Glomerular visceral epithelial cell (primary cell): ENCODE measurements around the gene SNRNP200.

Experiments
- DNase-seq: peaks from one replicate; pipeline ENCODE4 v3.0.0-alpha.2; 2016; ENCODE audit errors: extremely low spot score

The SNRNP200 gene

DNA sequence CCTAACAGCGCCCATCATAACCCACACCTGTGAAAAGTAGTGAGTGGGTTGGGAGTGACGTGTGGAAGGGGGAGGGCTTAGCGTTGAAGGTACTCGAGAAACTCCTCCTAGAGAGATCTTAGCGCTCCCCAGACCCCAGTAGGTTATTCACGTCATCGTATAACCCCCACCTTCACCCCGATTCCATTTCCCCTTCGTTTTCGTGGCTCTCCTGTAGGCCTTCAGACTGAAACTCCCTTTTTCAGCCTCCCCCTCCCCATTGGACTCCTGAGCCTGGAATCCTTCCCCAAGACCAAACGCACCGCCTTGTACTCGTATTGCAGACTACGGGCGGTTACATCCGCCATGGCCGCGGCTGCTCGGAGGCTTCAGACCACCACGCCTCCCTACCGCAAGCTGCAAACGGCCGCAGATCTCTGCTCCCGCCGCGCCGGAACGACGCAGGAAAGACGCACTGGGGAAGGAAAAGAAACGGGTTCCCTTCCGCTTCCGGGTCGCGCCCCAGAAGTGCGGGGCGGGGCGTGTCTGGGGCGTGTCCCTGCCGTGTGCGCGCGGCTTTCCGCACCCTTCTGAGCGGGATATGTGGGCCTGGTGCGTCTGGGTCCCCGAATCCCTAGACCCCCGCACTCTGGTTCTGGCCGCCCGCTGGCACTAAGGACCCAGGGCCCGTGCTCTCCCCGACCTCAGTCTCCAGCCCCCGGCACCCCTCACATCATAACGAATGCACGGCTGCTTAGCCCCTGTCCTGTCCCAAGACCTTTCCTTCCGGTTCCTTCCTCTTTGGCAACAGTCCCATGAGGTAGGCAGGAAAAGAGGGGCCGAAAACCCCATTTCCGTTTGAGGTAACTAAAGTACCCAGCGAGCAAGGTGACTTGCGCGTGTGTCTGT is at the start of gene SNRNP200:
Gene SNRNP200 (minus strand): TSS at position 456 of the 888 bp plus-strand sequence. CDS start 109 bp downstream, at position 347.
- peak; percentile 90 for DNase-seq

- DNase-seq, result no peak
Measured at GRCh38 chr2:96354492-96354891, 49.1 kb upstream of the SNRNP200 start.

DNA sequence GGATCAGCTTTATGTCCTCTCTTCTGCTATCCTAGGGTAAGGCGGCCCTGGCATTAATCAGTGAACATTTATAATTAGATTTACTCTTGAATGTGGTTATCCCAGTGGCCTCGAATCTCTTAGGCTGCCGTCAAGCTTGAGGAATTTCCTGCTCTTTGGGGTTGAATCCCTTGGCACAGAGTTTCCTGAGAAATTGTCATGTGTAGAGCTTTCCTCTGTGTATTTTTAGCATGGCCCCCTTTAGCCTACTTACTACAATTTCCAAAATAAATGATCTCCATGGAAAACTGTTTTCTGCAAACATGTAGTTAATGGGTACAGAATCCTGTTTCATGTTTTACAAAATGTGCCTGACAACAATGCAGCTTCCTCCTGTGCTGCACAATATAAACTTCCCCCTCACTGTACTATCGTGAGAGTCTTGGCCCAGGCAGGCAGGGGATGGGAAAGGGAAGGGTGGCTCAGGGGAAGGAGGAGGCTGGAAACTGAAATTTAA is 48.3 kb upstream of the SNRNP200 start:
- DNase-seq, result no peak

GRCh38 chr2:96353032-96353561 is 47.8 kb upstream of the SNRNP200 start:
- DNase-seq, result no peak

GRCh38 chr2:96347395-96347794 is 42.0 kb upstream of the SNRNP200 start:
- no peak for DNase-seq

DNA sequence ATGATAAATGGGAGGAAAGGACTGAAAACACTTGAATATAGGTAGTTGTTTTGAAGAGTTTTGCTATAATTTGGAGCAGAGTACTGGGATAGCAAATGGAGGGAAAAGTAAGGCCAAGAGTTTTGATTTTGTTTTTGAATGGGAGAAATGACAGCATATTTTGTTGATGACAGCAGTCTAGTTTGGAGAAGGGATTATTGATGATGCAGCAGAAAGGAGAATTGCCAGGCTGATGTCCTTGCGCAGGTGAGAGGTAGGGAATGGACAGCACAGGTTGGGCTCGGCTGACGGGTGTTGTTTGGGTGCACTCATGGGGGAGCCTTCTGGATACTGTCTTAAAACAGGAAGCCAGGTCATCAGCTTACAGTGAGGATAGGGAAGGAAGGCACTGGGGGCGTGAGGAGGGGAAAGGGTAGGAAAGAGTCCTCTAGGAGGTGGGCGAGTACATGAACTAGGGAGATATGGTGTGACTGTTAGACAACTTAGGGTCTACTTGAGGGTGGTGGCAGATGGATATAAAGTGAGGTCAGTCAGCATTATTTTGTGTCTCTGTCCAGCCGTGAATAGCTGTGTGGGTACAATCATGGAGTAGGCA is 40.6 kb upstream of the SNRNP200 start:
- no peak for DNase-seq

DNA sequence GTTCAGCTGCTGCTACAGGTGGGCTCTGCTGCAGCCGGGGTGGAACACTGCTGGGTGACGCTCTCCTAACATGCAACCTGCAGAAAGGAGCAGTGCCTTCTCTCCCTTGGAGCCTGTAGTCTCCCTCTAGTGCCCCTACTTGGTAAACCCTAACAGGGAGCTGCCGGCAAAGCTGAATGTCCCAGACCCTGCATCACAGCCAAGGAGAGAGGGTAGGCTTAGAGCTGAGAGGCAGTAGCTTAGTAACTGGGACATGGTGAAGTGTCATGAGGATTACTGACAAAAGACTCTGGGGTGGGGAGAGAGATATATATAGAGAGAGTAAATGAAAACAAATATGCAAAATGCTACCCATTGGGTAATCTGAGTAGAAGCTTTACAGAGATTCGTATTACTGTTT is 40.1 kb upstream of the SNRNP200 start:
- DNase-seq, result no peak

GRCh38 chr2:96344011-96344410 is 38.7 kb upstream of the SNRNP200 start:
- DNase-seq, result peak; percentile 46

- DNase-seq, result peak; percentile 67
Measured at GRCh38 chr2:96342085-96342484, 36.7 kb upstream of the SNRNP200 start.

- no peak for DNase-seq
Measured at GRCh38 chr2:96341641-96342040, 36.3 kb upstream of the SNRNP200 start.

DNA sequence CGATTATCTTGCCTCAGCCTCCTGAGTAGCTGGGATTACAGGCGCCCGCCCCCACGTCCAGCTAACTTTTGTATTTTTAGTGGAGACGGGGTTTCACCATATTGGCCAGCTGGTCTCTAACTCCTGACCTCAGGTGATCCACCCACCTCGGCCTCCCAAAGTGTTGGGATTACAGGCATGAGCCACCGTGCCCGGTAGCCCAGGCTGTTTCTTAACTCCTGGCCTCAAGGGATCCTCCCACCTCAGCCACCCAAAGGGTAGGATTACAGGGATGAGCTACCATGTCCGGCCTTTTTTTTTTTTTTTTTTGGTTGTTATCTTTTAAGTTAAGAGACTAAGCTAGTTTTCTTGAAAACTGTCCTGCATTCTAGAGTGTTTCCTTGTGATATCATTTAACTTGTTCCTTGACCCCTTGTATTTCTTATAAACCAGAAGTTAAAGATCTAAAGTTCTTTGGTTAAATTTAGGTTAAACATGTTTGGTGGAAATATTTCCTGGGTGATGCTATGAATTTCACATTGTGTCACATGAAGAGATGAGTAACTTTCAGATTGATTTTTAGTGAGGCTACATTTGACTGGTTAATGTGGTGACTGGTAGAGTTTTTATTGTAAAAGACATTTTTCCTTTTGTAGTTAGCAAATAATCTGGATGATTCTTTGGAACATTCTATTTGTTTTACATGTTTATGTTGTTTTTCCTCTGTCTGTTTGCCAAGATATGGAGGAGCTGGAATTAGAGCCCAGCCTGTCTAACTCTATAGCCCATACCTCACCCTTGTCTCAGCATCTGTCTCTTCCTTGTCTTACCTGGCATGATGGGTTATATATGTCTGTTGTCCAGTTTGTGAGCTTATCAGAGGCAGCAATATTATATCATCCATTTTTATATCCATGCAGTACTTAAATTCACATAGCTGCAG is 35.4 kb upstream of the SNRNP200 start:
- DNase-seq, result peak; percentile 60

DNA sequence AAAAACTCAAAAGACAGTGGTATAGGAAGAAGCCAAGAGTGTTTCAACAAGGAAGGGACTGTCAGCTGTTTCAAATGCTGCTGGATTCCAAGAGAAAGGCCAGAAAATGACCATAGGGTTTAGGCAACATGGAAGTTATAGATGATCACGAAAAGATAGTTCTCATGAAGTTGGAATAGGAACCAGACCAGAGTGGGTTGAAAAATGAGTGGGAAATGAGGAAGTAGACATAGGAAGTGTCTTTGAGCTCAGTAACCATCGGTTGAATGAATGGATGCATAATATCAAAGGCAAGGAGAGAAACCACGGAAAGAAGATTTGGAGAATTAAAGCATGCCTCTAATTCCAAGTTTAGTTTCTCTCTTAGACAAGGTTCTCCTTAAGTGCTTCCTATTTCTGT is 31.5 kb upstream of the SNRNP200 start:
- no peak for DNase-seq

GRCh38 chr2:96336104-96336775 is 30.9 kb upstream of the SNRNP200 start:
- no peak for DNase-seq

DNA sequence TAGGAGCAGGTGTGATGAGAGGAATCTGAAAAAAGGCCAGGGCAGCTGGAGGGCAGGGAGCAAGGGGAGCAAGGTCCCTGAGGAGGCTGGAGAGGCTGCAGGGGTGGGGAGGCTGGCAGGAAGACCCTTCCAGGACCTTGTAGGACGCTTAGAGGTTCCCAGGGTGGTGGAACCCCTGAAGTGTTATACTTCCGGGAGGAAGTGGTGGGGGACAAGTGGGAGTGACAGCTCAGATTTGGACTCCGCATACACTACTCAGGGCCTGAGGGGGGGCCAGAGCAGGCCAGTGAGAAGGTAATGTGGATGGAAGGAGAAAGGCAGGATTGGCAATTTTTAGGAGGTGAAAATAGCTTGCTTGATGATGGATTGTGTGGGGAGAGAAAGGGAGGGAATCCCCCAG is 28.4 kb upstream of the SNRNP200 start:
- no peak for DNase-seq

- peak; percentile 57 for DNase-seq
Measured at GRCh38 chr2:96330407-96330806, 25.1 kb upstream of the SNRNP200 start.

GRCh38 chr2:96329874-96330273 is 24.5 kb upstream of the SNRNP200 start:
- no peak for DNase-seq

- DNase-seq, result peak; percentile 72
Measured at GRCh38 chr2:96329456-96329855, 24.1 kb upstream of the SNRNP200 start.

GRCh38 chr2:96326990-96327820 is 21.9 kb upstream of the SNRNP200 start:
- no peak for DNase-seq

DNA sequence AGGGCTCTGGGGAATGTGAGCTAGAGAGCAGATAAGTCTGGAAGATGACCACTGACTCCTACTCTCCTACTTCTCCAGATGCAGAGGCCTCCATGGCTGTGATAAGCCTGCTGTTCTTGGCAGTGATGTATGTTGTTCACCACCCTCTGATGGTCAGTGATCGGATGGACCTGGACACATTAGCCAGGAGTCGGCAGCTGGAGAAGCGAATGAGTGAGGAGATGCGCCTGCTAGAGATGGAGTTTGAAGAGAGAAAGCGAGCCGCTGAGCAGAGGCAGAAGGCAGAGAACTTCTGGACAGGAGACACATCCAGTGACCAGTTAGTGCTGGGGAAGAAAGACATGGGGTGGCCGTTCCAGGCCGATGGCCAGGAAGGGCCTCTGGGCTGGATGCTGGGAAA is 21.2 kb upstream of the SNRNP200 start:
- DNase-seq, result no peak

DNA sequence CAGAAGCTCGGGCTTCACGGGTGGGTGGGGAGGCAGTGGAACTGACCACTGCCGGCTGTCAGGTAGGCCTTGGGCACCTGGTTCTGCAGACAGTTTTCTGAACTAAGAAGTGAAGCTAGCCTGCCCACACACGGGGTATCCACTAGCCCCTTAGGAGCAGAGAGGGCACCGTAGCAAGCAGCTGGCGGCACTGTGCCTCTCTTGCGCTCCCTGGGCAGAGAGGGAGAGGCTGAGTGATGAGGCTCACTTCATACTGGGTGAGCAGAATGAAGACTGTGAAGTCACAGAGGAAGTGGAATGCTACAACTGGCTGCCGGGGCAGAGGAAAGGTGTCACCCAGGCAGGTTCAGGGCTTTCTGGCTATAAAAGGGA is 20.5 kb upstream of the SNRNP200 start:
- no peak for DNase-seq
